ENCODE data around the gene MKLN1.

Gene MKLN1

GRCh38 chr7:131355917-131356777, 28.5 kb downstream of the MKLN1 start:
- no peak for DNase-seq

DNA sequence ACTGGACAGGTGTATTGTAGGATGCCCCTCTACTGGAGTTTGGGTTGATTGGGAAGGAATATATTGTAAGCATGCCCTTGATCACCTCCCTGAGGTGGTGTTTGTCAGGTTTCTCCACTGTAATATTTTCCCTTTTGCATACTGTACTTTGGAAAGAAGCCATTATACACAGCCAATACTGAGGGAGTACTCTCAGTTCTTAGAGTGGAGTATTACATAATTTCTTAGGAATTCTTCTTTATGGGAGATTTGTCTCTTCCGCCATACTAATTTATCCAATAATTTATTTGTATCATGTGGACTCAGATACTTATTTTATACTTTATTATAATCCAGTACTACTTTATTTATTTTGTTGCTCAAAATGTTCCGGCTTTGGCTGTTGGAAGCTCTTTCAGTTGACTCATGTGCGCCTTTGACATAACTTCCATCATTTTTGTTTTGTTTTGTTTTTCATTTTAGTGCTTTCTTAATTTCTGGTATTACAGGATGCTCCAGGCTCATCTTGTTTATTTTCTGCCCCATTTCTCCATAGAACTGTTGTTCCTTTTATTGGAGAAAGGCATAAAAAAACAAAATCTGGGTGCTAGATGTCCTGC, 29.7 kb downstream of the MKLN1 start:
- DNase-seq: no peak

DNA sequence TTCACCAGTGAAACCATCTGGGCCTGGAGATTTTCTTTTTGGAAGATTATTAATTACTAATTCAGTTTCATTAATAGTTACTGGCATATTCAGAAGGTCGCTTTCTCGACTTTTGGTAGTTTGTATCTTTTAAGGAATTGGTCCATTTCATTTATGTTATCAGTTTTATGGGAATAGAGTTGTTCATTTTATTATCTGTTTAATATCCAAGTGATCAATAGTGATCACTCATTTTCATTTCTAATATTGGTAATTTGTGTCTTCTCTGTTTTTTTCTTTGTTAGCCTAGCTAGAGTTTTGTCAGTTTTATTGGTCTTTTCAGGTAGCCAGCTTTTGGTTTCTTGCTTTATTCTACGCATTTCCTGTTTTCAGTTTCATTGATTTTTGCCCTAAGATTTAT, 31.0 kb downstream of the MKLN1 start:
- no peak for DNase-seq

- DNase-seq: peak in 1 of 3 experiments; percentile 9
These were observed 31.6 kb downstream of the MKLN1 start for GRCh38 chr7:131359136-131359776.

DNA sequence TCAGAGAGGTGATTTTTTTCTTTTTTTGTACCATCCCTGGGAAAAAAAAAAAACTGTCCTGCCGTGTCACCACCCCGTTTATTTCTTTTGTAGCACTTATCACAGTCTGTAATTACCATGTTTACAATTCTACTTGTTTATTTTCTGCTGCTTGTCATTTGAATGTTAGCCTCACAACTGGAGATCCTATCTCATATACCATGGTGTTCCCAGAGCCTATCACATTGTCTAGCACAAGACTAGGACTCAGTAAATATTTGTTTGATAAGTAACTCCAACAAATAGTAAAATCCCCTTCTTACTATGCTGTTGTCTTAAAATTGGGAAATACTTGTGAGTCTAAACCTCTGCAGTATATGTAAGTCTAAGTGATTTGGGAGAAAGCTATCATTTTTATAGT, 36.0 kb downstream of the MKLN1 start:
- DNase-seq: peak in 1 of 3 experiments; percentile 58

DNA sequence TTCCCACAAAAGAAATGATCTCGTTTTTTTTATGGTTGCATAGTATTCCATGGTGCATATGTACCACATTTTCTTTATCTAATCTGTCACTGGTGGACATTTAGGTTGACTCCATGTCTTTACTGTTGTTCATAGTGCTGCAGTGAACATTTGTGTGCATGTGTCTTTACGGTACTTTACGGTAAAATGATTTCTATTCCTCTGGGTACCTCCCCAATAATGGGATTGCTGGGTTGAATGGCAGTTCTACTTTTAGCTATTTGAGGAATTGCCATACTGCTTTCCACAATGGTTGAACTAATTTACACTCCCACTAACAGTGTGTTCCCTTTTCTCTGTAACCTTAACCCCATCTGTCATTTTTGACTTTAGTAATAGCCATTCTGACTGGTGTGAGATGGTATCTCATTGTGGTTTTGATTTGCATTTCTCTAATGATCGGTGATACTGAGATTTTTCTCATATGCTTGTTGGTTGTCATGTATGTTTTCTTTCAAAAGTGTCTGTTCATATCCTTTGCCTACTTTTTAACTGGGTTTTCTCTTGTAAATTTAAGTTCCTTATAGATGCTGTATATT, 37.2 kb downstream of the MKLN1 start:
- DNase-seq: no peak

- no peak for DNase-seq
These were observed 38.2 kb downstream of the MKLN1 start for GRCh38 chr7:131365838-131366237.

- DNase-seq: no peak
These were observed 41.7 kb downstream of the MKLN1 start for GRCh38 chr7:131369354-131369753.

- DNase-seq: no peak
These were observed 42.9 kb downstream of the MKLN1 start for GRCh38 chr7:131370523-131370968.

- no peak for DNase-seq
These were observed 43.7 kb downstream of the MKLN1 start for GRCh38 chr7:131371411-131371810.

- DNase-seq: no peak
These were observed 44.9 kb downstream of the MKLN1 start for GRCh38 chr7:131372554-131372953.

DNA sequence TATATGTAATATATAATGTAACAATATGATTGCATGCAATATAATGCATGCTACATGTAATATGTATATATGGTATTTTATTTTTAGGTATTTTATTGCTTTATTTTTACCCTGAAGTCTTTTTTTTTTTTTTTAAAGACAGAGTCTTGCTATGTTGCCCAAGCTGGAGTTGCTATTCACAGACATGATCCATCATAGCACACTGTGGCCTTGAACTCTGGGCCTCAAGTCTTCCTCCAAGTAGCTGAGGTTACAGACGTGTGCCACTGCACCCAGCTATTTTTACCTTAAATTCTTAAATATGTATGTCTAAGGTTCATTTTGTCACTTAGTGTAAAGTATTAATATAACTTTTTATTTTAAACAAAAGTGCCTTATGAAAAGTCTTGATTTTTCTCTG, 47.1 kb downstream of the MKLN1 start:
- DNase-seq: no peak

DNA sequence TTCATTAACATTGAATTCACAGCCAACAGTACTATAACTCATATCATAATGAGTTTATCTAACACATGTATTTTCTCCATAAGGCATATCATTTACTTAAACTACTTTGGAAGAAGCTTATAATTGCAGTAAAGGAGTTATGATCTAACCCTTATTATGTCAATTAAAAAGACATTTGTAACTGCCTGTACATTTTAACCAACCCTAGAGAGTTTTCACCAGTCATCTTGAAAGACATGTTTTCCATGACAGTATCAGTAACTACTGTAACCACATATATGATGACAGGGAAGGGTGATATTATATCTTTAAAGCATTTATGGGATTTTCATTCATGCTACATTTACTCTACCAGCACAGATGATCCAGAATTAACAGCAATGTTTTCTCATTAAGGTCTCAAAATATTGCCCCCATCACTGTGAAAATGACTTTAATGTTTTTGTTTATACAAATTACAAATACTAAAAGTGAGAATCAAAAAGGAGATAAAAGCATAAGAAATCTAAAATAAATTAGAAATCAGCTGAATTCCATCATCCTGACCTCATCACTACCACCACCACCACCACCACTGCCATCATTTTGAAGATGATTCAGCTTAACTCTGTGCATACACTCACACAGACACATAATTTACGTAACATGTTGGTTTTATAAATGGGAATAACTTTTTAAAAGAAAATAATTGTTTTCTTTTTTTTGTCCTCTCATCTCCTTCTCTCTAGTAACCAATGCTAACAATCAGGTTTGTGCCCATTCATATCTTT, 53.6 kb downstream of the MKLN1 start:
- DNase-seq: no peak

GRCh38 chr7:131383417-131384285, 56.0 kb downstream of the MKLN1 start:
- no peak for DNase-seq

- DNase-seq: no peak
These were observed 56.6 kb downstream of the MKLN1 start for GRCh38 chr7:131384286-131384635.

DNA sequence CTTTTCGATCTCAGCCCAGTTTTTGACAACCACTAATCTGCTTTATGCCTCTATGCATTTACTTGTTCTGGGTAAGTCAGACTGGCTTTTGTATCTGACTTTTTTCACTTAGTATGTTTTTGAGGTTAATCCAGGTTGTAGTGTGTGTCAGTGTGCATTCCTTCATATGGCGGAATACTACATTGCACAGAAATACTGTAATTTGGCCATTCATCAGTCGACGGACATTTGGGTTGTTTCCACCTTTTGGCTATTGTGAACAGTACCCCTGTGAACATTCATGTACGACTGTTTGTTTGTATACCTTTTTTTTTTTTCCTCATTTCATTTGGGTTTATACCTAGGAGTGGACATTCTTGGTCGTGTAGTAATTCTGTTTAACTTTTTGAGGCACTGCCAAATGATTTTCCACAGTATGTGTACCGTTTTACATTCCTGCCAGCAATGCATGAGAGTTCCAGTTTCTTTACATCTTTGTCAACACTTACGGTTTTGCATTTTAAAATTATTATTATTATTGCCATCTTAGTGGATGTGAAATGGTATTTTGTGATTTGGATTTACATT, 57.4 kb downstream of the MKLN1 start:
- no peak for DNase-seq

GRCh38 chr7:131388126-131388525, 60.5 kb downstream of the MKLN1 start:
- no peak for DNase-seq

DNA sequence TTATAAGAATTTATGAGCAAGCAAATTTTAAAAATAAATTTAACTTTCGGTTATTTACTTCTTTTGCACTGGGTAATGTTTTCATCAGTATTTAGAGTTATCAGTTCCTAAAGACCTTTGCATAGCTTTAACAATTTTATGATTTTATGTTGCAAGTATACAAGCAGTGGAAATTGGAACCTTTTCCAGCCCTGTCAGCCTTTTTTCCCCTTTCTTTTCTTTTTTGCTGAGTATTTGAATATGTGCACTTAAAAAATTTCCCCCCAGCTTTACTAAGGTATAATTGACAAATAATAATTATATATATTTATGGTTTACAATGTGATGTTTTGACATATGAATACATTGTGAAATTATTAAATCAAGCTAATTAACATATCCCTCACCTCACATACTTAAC, 62.6 kb downstream of the MKLN1 start:
- no peak for DNase-seq

GRCh38 chr7:131391145-131391544, 63.5 kb downstream of the MKLN1 start:
- DNase-seq: no peak

GRCh38 chr7:131400681-131401176, 73.1 kb downstream of the MKLN1 start:
- no peak for DNase-seq

- no peak for DNase-seq
These were observed 73.5 kb downstream of the MKLN1 start for GRCh38 chr7:131401194-131401593.

Data from NCI-H1417 (cell line).